Measurements from ENCODE around the gene NAA15.

DNA sequence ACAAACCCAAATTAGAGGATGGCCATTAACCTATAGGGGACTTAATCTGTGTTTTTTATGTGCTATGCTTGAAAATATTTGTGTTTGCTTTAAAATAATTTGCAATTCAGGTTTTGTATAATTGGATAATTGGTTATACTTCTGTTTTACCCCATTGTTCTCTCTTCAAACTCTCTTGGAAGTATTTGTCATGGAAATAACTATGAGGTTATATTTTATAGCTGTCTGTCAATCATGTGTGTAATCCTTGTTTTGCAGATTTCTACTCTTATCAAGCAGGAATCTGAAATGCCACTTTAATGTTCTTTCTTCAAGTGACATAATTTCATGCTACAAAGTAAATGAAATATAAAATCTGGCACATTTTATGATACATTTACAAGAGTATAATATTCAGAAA is 16.3 kb downstream of the NAA15 start:
- TF ChIP-seq EP300 (IDR thresholded peaks at IDR 0.05) (no peak), CTCF (IDR thresholded peaks at IDR 0.05) (no peak), POLR2AphosphoS5 (IDR thresholded peaks at IDR 0.05) (no peak)

Data from gastroesophageal sphincter (tissue), 3 donors.